Fibroblast of upper back skin (primary cell): ENCODE data around the gene MAML3.

ENCODE experiments used
- DNase-seq: peaks from one replicate; pipeline ENCODE4 v3.0.0-alpha.2; 2013

Gene MAML3

DNA sequence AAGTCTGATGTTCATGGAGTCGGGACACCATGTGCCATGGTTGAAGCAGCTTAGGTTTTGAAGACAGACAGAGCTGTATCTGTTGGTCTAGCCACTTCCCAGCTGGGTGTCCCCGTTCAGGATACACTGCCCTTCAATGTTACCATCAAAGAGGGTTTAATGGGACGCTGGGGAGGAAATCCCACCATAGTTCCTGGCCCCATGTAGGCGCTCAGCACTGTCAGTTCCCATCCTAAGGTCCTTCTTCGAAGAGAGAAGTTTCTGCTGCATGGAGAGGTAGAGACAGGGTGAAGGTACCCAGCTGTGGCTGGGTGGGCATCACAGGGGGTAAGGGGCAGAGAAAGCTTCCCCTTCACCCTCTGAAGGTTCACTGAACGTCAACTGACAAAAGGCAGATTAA, 484.6 kb downstream of the MAML3 start:
- DNase-seq: no peak

DNA sequence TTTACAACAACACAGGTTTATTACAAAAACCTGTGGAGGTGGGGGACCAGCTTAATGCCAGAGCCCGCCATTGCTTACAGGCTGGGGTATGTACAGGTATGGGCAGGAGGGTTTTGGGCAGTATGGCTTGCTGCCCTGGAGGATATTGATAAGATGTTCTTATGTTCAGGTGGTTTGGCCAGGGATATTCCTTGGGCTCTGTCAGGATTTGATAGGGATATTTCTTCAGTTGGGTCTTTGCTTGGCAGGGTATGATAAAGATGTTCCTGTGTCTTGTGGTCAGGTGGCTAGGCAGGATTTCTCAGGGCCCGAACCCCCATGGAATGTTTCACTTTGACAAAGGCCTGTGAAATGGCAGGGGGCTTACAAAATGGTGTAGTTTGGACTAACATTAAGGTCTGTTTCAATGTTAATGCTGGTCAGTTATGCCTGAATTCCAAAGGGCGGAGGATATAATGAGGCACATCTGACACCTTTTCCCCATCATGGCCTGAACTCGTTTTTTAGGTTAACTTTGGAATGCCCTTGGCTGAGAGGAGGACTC, 485.3 kb downstream of the MAML3 start:
- DNase-seq: no peak

DNA sequence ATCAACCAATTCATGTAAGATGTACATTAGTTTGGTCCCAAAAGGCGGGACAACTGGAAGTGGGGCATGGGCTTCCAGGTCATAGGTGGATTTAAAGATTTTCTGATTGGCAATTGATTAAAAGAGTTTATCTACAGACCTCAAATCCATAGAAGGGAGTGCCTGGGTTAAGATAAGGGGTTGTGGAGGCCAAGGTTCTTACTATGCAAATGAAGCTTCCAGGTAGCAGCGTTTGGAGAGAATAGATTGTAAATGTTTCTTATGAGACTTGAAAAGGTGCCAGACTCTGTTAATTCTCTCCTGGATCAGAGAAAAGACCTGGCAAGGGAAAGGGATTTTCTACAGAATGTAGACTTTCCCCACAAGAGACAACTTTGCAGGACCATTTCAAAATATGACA, 485.9 kb downstream of the MAML3 start:
- DNase-seq: no peak
